ENCODE data around the gene PRKAR1B. TPM values are rescaled to one million over a fixed set of nuclear protein-coding genes. Genes with fewer than 3 reads are reported as not detected.

PRKAR1B gene
- total and polyA plus RNA-seq, 2 donors (not counting 1 experiment from before 2014, with no cell fraction given): 4.5 to 8.6 TPM

DNA sequence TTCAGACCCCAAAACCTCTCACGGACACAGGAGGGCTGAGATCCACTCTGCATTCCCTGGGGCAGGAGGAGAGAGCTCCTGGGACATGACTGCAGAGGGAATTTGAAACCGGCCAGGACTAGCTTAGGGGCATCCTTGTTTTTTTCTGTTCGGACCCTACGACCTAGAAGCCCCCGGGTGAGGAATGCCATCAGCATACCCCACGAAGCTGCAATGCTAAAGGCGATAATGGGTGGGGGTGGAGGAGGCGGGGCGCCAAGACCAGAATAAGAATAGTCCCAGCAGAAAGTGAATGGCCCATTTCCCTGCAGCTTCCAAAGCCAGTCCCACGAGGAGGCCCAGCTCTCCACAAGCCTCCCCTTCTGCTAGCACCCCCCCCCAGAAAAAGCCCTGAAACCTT lies 211.5 kb downstream of the PRKAR1B start:
- peaks cover 12 to 16% of the 10 kb centered on the region in 2 donors for H3K4me1 ChIP-seq (ENCODE audit: control insufficient read depth in 2 of 2, insufficient read depth in 2 of 2, low read length in 2 of 2)
- Mint-ChIP-seq H3K27me3 (peaks cover 15% of the 10 kb centered on the region), H3K9me3 (ENCODE audit: insufficient read depth) (no peaks in the 10 kb centered on the region), H3K4me1 (peaks cover 10% of the 10 kb centered on the region), H3K27ac (no peak overlapping the region), H3K4me3 (no peak overlapping the region)
- intact Hi-C loops (cut with micrococcal nuclease): no loop called here
- H3K27ac ChIP-seq (ENCODE audit: low read length in 2 of 2): no peak overlapping the region
- H3K4me3 ChIP-seq (ENCODE audit: control extremely low read depth in 1 of 5, extremely low read depth in 1 of 5, insufficient read depth in 1 of 5, low read depth in 2 of 5, low read length in 4 of 5): no peak overlapping the region
- ATAC-seq (ENCODE audit: low read depth): no peak
- POLR2A ChIA-PET: no interaction called here
- TF ChIP-seq EZH2 (IDR thresholded peaks at IDR 0.05; ENCODE audit: borderline replicate concordance, insufficient read depth, low read depth, low read length, poor library complexity, severe bottlenecking): no peak
- TF ChIP-seq, protein P1, sequence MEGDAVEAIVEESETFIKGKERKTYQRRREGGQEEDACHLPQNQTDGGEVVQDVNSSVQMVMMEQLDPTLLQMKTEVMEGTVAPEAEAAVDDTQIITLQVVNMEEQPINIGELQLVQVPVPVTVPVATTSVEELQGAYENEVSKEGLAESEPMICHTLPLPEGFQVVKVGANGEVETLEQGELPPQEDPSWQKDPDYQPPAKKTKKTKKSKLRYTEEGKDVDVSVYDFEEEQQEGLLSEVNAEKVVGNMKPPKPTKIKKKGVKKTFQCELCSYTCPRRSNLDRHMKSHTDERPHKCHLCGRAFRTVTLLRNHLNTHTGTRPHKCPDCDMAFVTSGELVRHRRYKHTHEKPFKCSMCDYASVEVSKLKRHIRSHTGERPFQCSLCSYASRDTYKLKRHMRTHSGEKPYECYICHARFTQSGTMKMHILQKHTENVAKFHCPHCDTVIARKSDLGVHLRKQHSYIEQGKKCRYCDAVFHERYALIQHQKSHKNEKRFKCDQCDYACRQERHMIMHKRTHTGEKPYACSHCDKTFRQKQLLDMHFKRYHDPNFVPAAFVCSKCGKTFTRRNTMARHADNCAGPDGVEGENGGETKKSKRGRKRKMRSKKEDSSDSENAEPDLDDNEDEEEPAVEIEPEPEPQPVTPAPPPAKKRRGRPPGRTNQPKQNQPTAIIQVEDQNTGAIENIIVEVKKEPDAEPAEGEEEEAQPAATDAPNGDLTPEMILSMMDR (IDR thresholded peaks at IDR 0.05): no peak
- no peak overlapping the region for H3K4me2 ChIP-seq (replicated peaks; ENCODE audit: low read depth, low read length, poor library complexity, severe bottlenecking)
- H3K27me3 ChIP-seq (replicated peaks in 1 of 4; ENCODE audit: control extremely low read depth in 1 of 4, control insufficient read depth in 3 of 4, insufficient read depth in 4 of 4, low read length in 3 of 4): peaks cover 0 to 8% (median 3%) of the 10 kb centered on the region in 4 experiments
- no peaks in the 10 kb centered on the region for H3K36me3 ChIP-seq (replicated peaks in 1 of 2; ENCODE audit: control extremely low read depth in 1 of 2, control insufficient read depth in 1 of 2, extremely low read depth in 1 of 2, insufficient read depth in 2 of 2, low read length in 1 of 2)
- H3K9me3 ChIP-seq (ENCODE audit: control extremely low read depth in 1 of 3, control insufficient read depth in 2 of 3, insufficient read depth in 1 of 3, low read length in 2 of 3): peaks cover 0 to 2% (median 0%) of the 10 kb centered on the region in 3 donors
- no peak overlapping the region for H2AFZ ChIP-seq (ENCODE audit: insufficient read depth, low read depth, low read length, poor library complexity, severe bottlenecking)
- WGBS (ENCODE audit: insufficient coverage): 97% methylated on average over 9 of the region's 10 CpGs
- H4K20me1 ChIP-seq (ENCODE audit: control insufficient read depth, insufficient read depth, low read length, poor library complexity, severe bottlenecking): no peaks in the 10 kb centered on the region
- CTCF ChIA-PET: no interaction called here
- DNase-seq: no peak
- H3K9ac ChIP-seq (ENCODE audit: low read length): no peak overlapping the region
- no peaks in the 10 kb centered on the region for H3K79me2 ChIP-seq (ENCODE audit: control insufficient read depth, insufficient read depth, low read length)

DNA sequence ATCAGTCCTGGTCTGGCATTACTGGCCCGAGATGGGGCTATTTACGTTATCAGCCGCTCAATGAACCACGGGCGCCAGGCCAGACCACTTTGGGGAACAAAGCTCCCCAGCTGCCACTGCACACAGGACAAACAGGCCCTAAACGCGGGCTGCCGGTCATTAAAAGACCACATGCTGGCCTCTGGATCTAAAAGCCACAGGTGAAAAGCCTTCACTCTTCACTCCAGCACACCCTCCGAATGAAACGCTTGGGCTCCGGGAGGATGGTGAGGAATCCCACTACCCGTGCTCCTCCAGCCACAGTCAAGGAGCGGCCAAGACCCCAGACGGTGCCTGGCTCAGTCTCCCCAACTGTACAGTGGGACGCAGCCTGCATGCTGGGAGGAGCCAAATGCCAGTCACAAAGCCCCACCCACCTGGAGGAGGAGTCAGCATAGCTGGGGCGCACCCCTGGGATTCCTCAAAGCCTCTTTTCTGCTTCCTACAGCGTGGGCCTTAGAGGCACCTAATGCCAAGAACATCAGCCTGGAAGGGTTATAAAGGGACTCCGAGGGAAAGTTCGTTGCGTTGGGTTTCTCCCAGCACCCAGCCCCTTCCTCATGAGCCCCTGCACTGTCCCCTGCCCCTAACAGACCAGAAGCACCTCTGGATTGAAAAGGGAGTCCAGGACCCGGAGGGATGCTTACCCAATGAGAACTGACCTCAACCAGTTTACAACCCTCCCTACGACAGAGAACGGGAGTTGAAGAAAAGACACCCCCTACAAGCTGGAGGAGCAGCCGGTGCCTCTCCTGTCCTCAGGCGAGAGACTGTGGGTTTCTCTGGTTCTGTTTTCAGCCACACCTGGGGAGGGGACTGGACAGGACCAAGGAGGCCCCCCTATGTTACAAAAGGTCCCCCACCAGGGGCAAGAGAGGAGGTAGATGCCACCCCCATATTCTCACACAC lies 212.2 kb downstream of the PRKAR1B start:
- H3K4me1 ChIP-seq (ENCODE audit: control insufficient read depth in 2 of 2, insufficient read depth in 2 of 2, low read length in 2 of 2): peaks cover 6 to 11% of the 10 kb centered on the region in 2 donors
- TF ChIP-seq, protein P1 (IDR thresholded peaks at IDR 0.05): no peak
- no peak for TF ChIP-seq EZH2 (IDR thresholded peaks at IDR 0.05; ENCODE audit: borderline replicate concordance, insufficient read depth, low read depth, low read length, poor library complexity, severe bottlenecking)
- H3K9ac ChIP-seq (ENCODE audit: low read length): no peak overlapping the region
- DNase-seq (no peak), ATAC-seq (ENCODE audit: low read depth) (no peak)
- H3K27me3 Mint-ChIP-seq: peaks cover 15% of the 10 kb centered on the region
- H2AFZ ChIP-seq (ENCODE audit: insufficient read depth, low read depth, low read length, poor library complexity, severe bottlenecking): no peak overlapping the region
- no peak overlapping the region for H3K4me2 ChIP-seq (replicated peaks; ENCODE audit: low read depth, low read length, poor library complexity, severe bottlenecking)
- intact Hi-C loops (cut with micrococcal nuclease): no loop called here
- no peak overlapping the region for H3K27ac ChIP-seq (ENCODE audit: low read length in 2 of 2)
- no peaks in the 10 kb centered on the region for H3K79me2 ChIP-seq (ENCODE audit: control insufficient read depth, insufficient read depth, low read length)
- no peak overlapping the region for H3K27ac Mint-ChIP-seq
- H3K27me3 ChIP-seq (replicated peaks in 1 of 4; ENCODE audit: control extremely low read depth in 1 of 4, control insufficient read depth in 3 of 4, insufficient read depth in 4 of 4, low read length in 3 of 4): peaks cover 0 to 6% (median 3%) of the 10 kb centered on the region in 4 experiments
- no peak overlapping the region for H3K4me3 Mint-ChIP-seq
- 85% methylated on average over 19 of the region's 25 CpGs for WGBS (ENCODE audit: insufficient coverage)
- H3K36me3 ChIP-seq (replicated peaks in 1 of 2; ENCODE audit: control extremely low read depth in 1 of 2, control insufficient read depth in 1 of 2, extremely low read depth in 1 of 2, insufficient read depth in 2 of 2, low read length in 1 of 2): no peaks in the 10 kb centered on the region
- no peaks in the 10 kb centered on the region for H3K9me3 Mint-ChIP-seq (ENCODE audit: insufficient read depth)
- H3K4me3 ChIP-seq (ENCODE audit: control extremely low read depth in 1 of 5, extremely low read depth in 1 of 5, insufficient read depth in 1 of 5, low read depth in 2 of 5, low read length in 4 of 5): no peak overlapping the region
- POLR2A ChIA-PET: interaction anchor here (0.5 kb wide), 1 partner anchor 747 kb away, joined by 9 read pairs; no protein-coding TSS in a partner anchor
- peaks cover 10% of the 10 kb centered on the region for H3K4me1 Mint-ChIP-seq
- no peaks in the 10 kb centered on the region for H3K9me3 ChIP-seq (ENCODE audit: control extremely low read depth in 1 of 3, control insufficient read depth in 2 of 3, insufficient read depth in 1 of 3, low read length in 2 of 3)
- CTCF ChIA-PET: no interaction called here
- no peaks in the 10 kb centered on the region for H4K20me1 ChIP-seq (ENCODE audit: control insufficient read depth, insufficient read depth, low read length, poor library complexity, severe bottlenecking)

Measured in B cell (primary cell).